ENCODE data around the gene NDC1. TPM values are rescaled to one million over a fixed set of nuclear protein-coding genes. Genes with fewer than 3 reads are reported as not detected.

The NDC1 gene
- total RNA-seq, 2 donors from 2014 or later: 15.3 to 20.6 TPM

Small RNA genes within 50 kb of the gene (small RNA-seq; reads per million reads assigned to genes)
- gene AL049745.1: 0 reads per million in 2 donors
- 0 reads per million in 2 donors for gene RF00418

Other genes with a start within 250 kb of the NDC1 start
- gene GLIS1, start 99.1 kb downstream of the NDC1 start, total RNA-seq: 1 to 10 TPM; 1.1 to 8.1 TPM
- 100 to 1,000 TPM in 1 of 2 donors, 10 to 100 TPM in 1; 40.0 to 105 TPM for gene YIPF1, start 51.5 kb upstream of the NDC1 start, total RNA-seq
- gene DIO1, start 55.9 kb upstream of the NDC1 start, total RNA-seq: under 1 TPM in 1 of 2 donors, not detected in 1; 0.23 TPM
- gene IFT25, start 107.4 kb upstream of the NDC1 start, total RNA-seq: 10 to 100 TPM; 13.7 to 18.9 TPM
- 10 to 100 TPM; 21.1 to 31.8 TPM for gene LRRC42, start 108.1 kb upstream of the NDC1 start, total RNA-seq
- 1 to 10 TPM in 1 of 2 donors, under 1 TPM in 1; 0.55 to 3.3 TPM for gene LDLRAD1, start 179.9 kb upstream of the NDC1 start, total RNA-seq
- gene TMEM59, start 214.9 kb upstream of the NDC1 start, total RNA-seq: 100 to 1,000 TPM; 394 to 817 TPM
- 1 to 10 TPM; 2.5 to 5.0 TPM for gene TCEANC2, start 215.3 kb upstream of the NDC1 start, total RNA-seq

Data from prostate gland (tissue), 2 donors.